Hepatocyte (in vitro differentiated cells): ENCODE results near the gene LRBA.

Experiments
- CTCF ChIP-seq: fragments of 200-600 bp; sonication (generic); IDR thresholded peaks from 2 replicates; pipeline ENCODE4 v1.5.1; 2016; ENCODE audit warnings: antibody characterized with exemption, mild to moderate bottlenecking; ENCODE audit not compliant: poor library complexity
- EZH2 ChIP-seq: fragments of 200-600 bp; sonication (generic); IDR thresholded peaks from 2 replicates; pipeline ENCODE4 v1.6.1; 2016; ENCODE audit warnings: antibody characterized with exemption, mild to moderate bottlenecking, borderline replicate concordance

- no peak for TF ChIP-seq CTCF
- no peak for TF ChIP-seq EZH2
These were observed 777.8 kb downstream of the LRBA start for GRCh38 chr4:150237110-150237872.
